ENCODE data around the gene PCDHA1. TPM values are rescaled to one million over a fixed set of nuclear protein-coding genes. Genes with fewer than 3 reads are reported as not detected.
"Not testable (repeated sequence)": the region's sequence is repeated elsewhere in the genome, so short reads cannot be mapped to it uniquely, and the experiment has no call there.

The PCDHA1 gene
- total RNA-seq, 1 donor from 2014 or later, result not detected

GRCh38 chr5:140849831-140850634 is 64.1 kb downstream of the PCDHA1 start:
- not testable (repeated sequence) for DNase-seq (ENCODE audit: low spot score, unreplicated experiment); H3K27ac Mint-ChIP-seq; H3K27me3 Mint-ChIP-seq; H3K4me3 Mint-ChIP-seq (ENCODE audit: low read depth); H3K4me1 Mint-ChIP-seq (ENCODE audit: low read depth)
- Mint-ChIP-seq H3K36me3 (ENCODE audit: insufficient read depth) (peaks cover 48% of the 10 kb centered on the region), H3K9me3 (ENCODE audit: low read depth) (peaks cover 18% of the 10 kb centered on the region)

GRCh38 chr5:140855772-140856674 is 70.1 kb downstream of the PCDHA1 start, which contains the start of gene PCDHA10:
TSS of gene PCDHA10 (plus strand) at chr5:140855897. CDS start at chr5:140856049, 152 bp downstream.
- peak; percentile 61 for TF ChIP-seq CTCF (IDR thresholded peaks at IDR 0.05; ENCODE audit: unreplicated experiment)
- H3K4me1 Mint-ChIP-seq (ENCODE audit: low read depth), result peaks cover 4% of the 10 kb centered on the region
- H3K27ac Mint-ChIP-seq, result peak within 1 kb of the TSS; percentile 95
- peak within 1 kb of the TSS; percentile 83 for H3K4me3 Mint-ChIP-seq (ENCODE audit: low read depth)
- DNase-seq (ENCODE audit: low spot score, unreplicated experiment), result no peak
- H3K9me3 Mint-ChIP-seq (ENCODE audit: low read depth), result peaks cover 25% of the 10 kb centered on the region
- H3K36me3 Mint-ChIP-seq (ENCODE audit: insufficient read depth), result peaks cover 52% of the 10 kb centered on the region
- no peaks in the 10 kb centered on the region for H3K27me3 Mint-ChIP-seq

DNA sequence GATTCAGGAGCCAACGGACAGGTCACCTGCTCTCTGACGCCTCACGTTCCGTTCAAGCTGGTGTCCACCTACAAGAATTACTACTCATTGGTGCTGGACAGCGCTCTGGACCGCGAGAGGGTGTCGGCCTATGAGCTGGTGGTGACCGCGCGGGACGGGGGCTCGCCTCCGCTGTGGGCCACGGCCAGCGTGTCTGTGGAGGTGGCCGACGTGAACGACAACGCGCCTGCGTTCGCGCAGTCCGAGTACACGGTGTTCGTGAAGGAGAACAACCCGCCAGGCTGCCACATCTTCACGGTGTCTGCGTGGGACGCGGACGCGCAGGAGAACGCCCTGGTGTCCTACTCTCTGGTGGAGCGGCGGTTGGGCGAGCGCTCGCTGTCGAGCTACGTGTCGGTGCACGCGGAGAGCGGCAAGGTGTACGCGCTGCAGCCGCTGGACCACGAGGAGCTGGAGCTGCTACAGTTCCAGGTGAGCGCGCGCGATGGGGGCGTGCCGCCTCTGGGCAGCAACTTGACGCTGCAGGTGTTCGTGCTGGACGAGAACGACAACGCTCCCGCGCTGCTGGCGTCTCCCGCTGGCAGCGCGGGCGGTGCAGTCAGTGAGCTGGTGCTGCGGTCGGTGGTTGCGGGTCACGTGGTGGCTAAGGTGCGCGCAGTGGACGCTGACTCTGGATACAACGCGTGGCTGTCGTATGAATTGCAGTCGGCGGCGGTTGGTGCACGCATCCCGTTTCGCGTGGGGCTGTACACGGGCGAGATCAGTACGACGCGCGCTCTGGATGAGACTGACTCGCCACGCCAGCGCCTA is 71.4 kb downstream of the PCDHA1 start:
- peak overlapping the region; percentile 95 for H3K27ac Mint-ChIP-seq
- no peak for TF ChIP-seq CTCF (IDR thresholded peaks at IDR 0.05; ENCODE audit: unreplicated experiment)
- H3K9me3 Mint-ChIP-seq (ENCODE audit: low read depth), result peaks cover 34% of the 10 kb centered on the region
- no peak overlapping the region for H3K4me3 Mint-ChIP-seq (ENCODE audit: low read depth)
- peaks cover 4% of the 10 kb centered on the region for H3K4me1 Mint-ChIP-seq (ENCODE audit: low read depth)
- DNase-seq (ENCODE audit: low spot score, unreplicated experiment), result no peak
- no peaks in the 10 kb centered on the region for H3K27me3 Mint-ChIP-seq
- peaks cover 60% of the 10 kb centered on the region for H3K36me3 Mint-ChIP-seq (ENCODE audit: insufficient read depth)

DNA sequence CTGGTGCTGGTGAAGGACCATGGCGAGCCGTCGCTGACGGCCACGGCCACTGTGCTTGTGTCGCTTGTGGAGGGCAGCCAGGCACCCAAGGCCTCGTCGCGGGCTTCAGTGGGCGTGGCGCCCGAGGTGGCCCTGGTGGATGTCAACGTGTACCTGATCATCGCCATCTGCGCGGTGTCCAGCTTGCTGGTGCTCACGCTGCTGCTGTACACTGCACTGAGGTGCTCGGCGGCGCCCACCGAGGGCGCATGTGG is 72.0 kb downstream of the PCDHA1 start:
- Mint-ChIP-seq H3K36me3 (ENCODE audit: insufficient read depth) (peaks cover 63% of the 10 kb centered on the region), H3K27ac (peak overlapping the region; percentile 37), H3K4me1 (ENCODE audit: low read depth) (peaks cover 4% of the 10 kb centered on the region), H3K27me3 (no peaks in the 10 kb centered on the region), H3K4me3 (ENCODE audit: low read depth) (no peak overlapping the region), H3K9me3 (ENCODE audit: low read depth) (peaks cover 34% of the 10 kb centered on the region)
- DNase-seq (ENCODE audit: low spot score, unreplicated experiment), result no peak
- TF ChIP-seq CTCF (IDR thresholded peaks at IDR 0.05; ENCODE audit: unreplicated experiment), result no peak

DNA sequence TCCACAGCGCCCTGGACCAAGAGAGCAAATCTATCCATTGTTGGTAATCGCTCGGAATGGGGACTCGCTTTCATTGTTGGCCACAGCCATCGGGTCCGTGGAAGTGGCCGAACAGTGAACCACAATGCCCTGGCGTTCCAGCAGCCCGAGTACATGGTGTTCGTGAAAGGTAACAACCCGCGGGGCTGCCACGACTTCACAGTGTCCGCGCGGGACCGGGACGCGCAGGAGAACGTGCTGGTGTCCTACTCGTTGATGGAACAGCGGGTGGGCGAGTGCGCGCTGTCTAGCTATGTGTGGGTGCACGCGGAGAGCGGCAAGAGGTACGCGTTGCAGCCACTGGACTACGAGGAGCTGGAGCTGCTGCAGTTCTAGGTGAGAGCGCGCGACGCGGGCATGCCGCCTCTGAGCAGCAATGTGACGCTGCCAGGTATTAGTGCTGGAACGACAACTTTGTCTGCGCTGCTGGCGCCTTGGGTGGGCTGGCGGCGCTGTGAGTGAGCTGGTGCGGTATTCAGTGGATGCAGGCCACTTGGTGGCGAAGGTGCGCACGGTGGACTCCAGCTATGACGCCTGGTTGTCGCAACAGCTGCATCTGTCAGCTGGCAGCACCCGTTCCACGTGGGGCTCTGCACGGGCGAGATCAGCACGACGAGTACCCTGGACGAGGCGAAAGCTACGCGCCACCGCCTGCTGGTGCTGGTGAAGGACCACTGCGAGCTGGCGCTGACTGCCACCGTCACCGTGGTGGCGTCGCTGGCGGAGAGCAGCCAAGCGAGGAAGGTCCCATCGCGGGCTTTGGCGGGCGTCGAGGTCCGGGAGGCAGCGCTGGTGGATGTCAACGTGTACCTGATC is 76.7 kb downstream of the PCDHA1 start:
- H3K9me3 Mint-ChIP-seq (ENCODE audit: low read depth), result peaks cover 27% of the 10 kb centered on the region
- H3K4me1 Mint-ChIP-seq (ENCODE audit: low read depth), result no peaks in the 10 kb centered on the region
- H3K27me3 Mint-ChIP-seq, result no peaks in the 10 kb centered on the region
- H3K27ac Mint-ChIP-seq, result no peak overlapping the region
- no peak overlapping the region for H3K4me3 Mint-ChIP-seq (ENCODE audit: low read depth)
- no peak for TF ChIP-seq CTCF (IDR thresholded peaks at IDR 0.05; ENCODE audit: unreplicated experiment)
- DNase-seq (ENCODE audit: low spot score, unreplicated experiment), result no peak
- peaks cover 66% of the 10 kb centered on the region for H3K36me3 Mint-ChIP-seq (ENCODE audit: insufficient read depth)
